ENCODE measurements around the gene RFLNA. TPM values are rescaled to one million over a fixed set of nuclear protein-coding genes. Genes with fewer than 3 reads are reported as not detected.

Gene RFLNA
- polyA plus RNA-seq, 1 donor from 2014 or later: 9.6 TPM

GRCh38 chr12:124344526-124344925, 49.6 kb downstream of the RFLNA start:
- TF ChIP-seq SMC3 (conservative IDR thresholded peaks at IDR 0.05; ENCODE audit: poor library complexity) (no peak), MXI1 (conservative IDR thresholded peaks at IDR 0.05; ENCODE audit: poor library complexity, severe bottlenecking) (no peak)

DNA sequence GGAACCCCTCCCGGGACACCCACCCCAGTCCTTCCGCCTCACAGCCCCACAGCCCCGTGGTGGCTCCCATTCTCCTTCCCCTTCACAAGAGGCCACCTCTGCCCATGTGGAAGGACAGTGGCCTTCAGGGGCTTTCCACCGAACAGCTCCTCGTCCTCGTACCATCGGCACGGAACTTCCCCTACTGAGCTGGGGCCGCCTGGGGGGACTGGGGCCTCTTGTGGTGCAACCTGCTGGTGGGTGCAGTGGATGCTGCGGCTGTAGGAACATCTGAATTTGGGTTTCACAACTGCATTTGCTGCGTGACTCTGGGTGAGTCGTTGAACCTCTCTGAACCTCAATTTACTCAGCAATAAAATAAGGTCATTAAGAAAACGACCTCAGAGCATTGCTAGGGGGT, 50.9 kb downstream of the RFLNA start:
- H3K9me2 ChIP-seq (ENCODE audit: insufficient read depth, low read length): no peaks in the 10 kb centered on the region
- H4K20me1 ChIP-seq (ENCODE audit: insufficient read depth): no peaks in the 10 kb centered on the region
- TF ChIP-seq MXI1 (conservative IDR thresholded peaks at IDR 0.05; ENCODE audit: poor library complexity, severe bottlenecking) (no peak), RAD21 (conservative IDR thresholded peaks at IDR 0.05) (no peak), EZH2 (IDR thresholded peaks at IDR 0.05; ENCODE audit: borderline replicate concordance, insufficient read depth, low read length, poor library complexity, severe bottlenecking) (no peak), POLR2AphosphoS5 (IDR thresholded peaks at IDR 0.05) (no peak), TAF1 (IDR thresholded peaks at IDR 0.05; ENCODE audit: low read depth) (no peak), SMC3 (conservative IDR thresholded peaks at IDR 0.05; ENCODE audit: poor library complexity) (no peak), REST (IDR thresholded peaks at IDR 0.05; ENCODE audit: borderline replicate concordance) (no peak), EP300 (conservative IDR thresholded peaks at IDR 0.05; ENCODE audit: poor library complexity, severe bottlenecking) (no peak)
- TF ChIP-seq, protein P1, sequence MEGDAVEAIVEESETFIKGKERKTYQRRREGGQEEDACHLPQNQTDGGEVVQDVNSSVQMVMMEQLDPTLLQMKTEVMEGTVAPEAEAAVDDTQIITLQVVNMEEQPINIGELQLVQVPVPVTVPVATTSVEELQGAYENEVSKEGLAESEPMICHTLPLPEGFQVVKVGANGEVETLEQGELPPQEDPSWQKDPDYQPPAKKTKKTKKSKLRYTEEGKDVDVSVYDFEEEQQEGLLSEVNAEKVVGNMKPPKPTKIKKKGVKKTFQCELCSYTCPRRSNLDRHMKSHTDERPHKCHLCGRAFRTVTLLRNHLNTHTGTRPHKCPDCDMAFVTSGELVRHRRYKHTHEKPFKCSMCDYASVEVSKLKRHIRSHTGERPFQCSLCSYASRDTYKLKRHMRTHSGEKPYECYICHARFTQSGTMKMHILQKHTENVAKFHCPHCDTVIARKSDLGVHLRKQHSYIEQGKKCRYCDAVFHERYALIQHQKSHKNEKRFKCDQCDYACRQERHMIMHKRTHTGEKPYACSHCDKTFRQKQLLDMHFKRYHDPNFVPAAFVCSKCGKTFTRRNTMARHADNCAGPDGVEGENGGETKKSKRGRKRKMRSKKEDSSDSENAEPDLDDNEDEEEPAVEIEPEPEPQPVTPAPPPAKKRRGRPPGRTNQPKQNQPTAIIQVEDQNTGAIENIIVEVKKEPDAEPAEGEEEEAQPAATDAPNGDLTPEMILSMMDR (IDR thresholded peaks at IDR 0.05; ENCODE audit: poor library complexity, severe bottlenecking): no peak
- no peak overlapping the region for H3K27ac ChIP-seq (ENCODE audit: low read length)
- no peaks in the 10 kb centered on the region for H3K79me2 ChIP-seq (replicated peaks; ENCODE audit: insufficient read depth, low read length)
- peaks cover 12% of the 10 kb centered on the region for H3K36me3 ChIP-seq (ENCODE audit: insufficient read depth, low read length)
- H3K9me3 ChIP-seq (ENCODE audit: low read length): no peaks in the 10 kb centered on the region
- H3F3A ChIP-seq (ENCODE audit: insufficient read depth, low read length, poor library complexity, severe bottlenecking): no peaks in the 10 kb centered on the region
- no peak overlapping the region for H3K9ac ChIP-seq (ENCODE audit: low read length)
- no peak overlapping the region for H2AFZ ChIP-seq (ENCODE audit: low read depth, low read length)
- H3K27me3 ChIP-seq (ENCODE audit: insufficient read depth, low read depth, low read length): no peaks in the 10 kb centered on the region
- H3K4me3 ChIP-seq (ENCODE audit: low read length): no peak overlapping the region
- no peak overlapping the region for H3K4me2 ChIP-seq (ENCODE audit: low read length)

More at GRCh38 chr12:124344526-124344925, 49.6 kb downstream of the RFLNA start:
- H3K9ac ChIP-seq (ENCODE audit: low read length): no peak overlapping the region
- no peaks in the 10 kb centered on the region for H3K27me3 ChIP-seq (ENCODE audit: insufficient read depth, low read depth, low read length)
- H3K79me2 ChIP-seq (replicated peaks; ENCODE audit: insufficient read depth, low read length): no peaks in the 10 kb centered on the region
- H2AFZ ChIP-seq (ENCODE audit: low read depth, low read length): no peak overlapping the region
- H3K4me3 ChIP-seq (ENCODE audit: low read length): no peak overlapping the region
- no peak overlapping the region for H3K4me2 ChIP-seq (ENCODE audit: low read length)
- no peaks in the 10 kb centered on the region for H4K20me1 ChIP-seq (ENCODE audit: insufficient read depth)
- H3K9me2 ChIP-seq (ENCODE audit: insufficient read depth, low read length): no peaks in the 10 kb centered on the region
- H3K9me3 ChIP-seq (ENCODE audit: low read length): no peaks in the 10 kb centered on the region
- no peaks in the 10 kb centered on the region for H3F3A ChIP-seq (ENCODE audit: insufficient read depth, low read length, poor library complexity, severe bottlenecking)
- H3K36me3 ChIP-seq (ENCODE audit: insufficient read depth, low read length): peaks cover 12% of the 10 kb centered on the region
- H3K27ac ChIP-seq (ENCODE audit: low read length): no peak overlapping the region
